HG03108 (cell line): ENCODE results near the gene CRAT.
"Not testable (repeated sequence)": the region's sequence is repeated elsewhere in the genome, so short reads cannot be mapped to it uniquely, and the experiment has no call there.

Source experiments
- ATAC-seq: cut with Tn5 transposase; IDR thresholded peaks from one replicate; pipeline ENCODE4 v1.9.1; 2021; ENCODE audit warnings: moderate library complexity; ENCODE audit not compliant: unreplicated experiment

The CRAT gene

DNA sequence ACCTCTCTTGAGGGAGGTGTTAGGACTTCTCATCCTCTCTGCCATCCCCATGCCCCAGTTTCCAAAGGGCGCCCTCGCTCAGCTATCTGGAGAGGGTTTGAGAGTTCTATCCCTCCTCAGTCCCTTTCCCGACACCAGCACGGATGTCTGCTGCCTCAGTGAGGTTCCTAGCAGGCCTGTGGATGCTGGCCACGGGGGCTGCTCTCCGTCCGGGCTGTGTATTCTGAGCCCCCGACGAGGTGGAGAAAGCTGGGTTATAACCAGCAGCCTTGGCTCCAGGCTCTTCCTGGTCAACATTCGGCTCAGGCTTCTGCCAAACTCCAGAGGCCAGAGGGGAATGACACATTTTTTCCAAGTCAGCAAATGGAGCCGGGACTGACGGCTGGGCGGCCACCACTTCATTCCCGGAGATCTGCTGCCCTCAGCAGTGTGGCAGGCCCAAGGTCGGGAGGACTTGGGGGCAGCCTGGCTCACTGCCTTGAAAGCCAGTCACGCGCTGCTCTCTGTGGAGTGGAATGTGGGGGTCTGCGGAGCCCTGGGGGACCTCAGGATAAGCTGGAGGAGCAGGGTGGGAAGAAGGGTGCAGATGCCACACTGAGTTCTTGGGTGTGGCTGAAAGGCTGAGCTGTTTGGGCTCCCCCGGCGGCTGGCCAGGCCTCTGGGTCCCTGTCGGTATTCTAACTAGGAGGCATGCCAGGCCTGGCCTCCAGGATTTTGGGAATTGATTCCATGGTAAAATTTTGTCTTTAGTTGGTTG, 28.1 kb upstream of the CRAT start:
- ATAC-seq: no peak

DNA sequence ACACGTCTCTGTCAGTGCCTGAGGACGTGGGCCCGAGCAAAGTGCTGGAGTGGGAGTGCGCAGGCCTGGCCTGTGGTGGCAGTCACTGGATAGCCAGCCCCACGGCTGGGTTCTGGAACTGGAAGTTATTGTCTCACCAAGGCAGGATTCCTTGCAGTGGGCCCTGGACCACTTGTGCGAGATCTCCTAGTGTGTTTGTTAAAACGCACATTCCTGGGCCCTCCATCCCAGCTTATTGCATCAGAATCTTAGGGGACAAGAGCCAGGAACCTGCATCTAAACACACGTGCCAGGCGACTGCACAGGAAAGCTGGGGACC, 27.5 kb upstream of the CRAT start:
- ATAC-seq: no peak

DNA sequence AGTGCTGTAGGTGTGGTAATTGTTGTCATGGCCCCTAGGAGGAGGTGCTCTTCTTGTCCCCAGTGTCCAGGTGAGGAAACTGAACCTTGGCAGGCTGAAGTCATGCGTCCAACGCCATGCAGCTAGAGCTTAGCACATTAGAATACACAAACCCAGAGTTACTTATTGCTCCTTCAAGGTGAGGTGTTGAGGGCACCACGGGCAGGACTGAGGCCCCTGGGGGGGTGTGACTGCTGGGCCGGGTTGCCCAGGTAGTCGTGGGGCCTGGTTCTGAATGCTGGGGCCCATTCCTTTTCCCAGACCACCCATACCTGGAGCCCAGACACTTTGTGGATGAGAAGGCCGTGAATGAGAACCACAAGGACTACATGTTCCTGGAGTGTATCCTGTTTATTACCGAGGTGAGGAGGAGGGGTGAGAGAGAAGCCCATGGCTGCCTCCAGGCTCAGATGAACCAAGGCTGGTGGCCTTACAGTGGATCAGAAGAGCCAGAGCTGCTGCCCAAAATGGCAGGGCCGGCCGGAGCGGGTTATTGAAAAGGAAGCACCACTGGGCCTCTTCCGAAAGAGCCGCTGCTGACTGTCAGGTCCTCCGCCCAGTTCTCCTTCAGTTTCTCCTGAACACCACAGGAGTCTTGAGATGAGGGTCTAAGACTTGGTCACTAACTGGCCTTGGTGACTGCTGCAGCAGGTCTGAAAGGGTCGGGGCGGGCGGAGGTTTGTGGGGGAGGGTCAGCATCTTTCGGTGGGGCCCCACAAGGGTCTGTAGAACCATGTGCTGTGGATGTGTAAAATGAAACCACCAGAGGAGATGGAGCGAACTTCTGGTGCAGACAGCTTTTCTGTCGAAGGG, 26.9 kb upstream of the CRAT start:
- ATAC-seq: no peak

DNA sequence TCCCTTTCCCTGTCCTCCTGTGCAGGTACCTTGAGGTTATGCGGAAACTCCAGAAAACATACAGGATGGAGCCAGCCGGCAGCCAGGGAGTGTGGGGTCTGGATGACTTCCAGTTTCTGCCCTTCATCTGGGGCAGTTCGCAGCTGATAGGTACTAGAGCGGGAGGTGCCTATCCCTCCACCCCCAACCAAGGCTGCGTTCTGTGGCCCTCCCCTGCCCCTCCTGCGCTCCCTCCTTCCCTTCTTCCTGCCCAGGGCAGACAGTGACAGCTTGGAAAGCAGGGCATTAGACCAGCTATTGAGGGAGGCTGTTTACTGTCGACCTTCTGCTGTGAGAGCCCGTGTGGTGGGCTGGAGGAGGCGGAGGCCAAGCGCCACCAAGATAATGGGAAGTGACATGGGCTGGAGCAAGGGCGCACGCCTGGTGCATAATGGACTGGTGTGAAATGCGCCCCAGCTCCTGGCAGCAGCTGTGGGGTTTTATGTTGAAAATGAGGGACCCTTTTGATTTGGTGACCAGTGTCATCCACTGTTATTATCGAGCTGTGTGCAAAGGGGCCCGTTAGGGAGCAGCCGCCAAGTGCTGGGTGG, 25.9 kb upstream of the CRAT start:
- no peak for ATAC-seq

DNA sequence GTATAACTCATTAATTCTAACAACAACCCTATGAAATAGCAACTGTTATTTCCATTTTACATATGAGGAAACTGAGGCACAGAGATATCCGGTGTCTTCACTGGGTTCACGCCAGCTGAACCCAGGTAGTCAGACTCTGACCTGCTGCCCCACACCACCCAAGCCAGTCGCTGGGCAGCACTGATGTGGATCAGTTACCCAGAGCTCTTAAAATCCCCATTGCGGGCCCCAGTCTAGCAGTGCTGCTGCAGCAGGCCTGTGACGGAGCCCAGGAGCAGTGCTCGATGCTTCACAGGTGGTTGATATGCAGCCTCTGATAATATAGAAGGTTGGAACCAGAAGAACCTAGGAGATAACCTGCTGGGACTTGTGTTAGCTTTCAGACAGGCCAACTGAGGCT, 24.9 kb upstream of the CRAT start:
- ATAC-seq: no peak

DNA sequence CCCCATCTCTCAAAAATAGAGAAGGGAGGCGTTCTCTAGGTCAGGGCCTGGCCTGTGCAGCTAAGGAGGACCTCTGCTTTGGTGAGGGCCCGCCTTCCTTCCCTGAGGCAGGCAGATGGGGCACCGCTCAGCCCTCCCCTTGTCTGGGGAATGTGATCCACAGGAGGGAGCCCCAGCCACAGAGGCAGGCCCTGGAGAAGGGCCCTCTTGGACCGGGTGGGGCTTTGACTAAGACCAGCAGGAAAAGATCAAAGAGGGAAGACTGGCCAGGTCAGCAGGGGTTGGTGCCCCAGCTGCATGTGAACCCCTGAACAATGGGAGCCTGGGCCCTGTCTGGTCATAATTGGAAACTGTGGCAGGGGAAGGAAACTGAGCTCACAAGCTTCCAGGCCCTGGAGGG, 22.5 kb upstream of the CRAT start:
- no peak for ATAC-seq

DNA sequence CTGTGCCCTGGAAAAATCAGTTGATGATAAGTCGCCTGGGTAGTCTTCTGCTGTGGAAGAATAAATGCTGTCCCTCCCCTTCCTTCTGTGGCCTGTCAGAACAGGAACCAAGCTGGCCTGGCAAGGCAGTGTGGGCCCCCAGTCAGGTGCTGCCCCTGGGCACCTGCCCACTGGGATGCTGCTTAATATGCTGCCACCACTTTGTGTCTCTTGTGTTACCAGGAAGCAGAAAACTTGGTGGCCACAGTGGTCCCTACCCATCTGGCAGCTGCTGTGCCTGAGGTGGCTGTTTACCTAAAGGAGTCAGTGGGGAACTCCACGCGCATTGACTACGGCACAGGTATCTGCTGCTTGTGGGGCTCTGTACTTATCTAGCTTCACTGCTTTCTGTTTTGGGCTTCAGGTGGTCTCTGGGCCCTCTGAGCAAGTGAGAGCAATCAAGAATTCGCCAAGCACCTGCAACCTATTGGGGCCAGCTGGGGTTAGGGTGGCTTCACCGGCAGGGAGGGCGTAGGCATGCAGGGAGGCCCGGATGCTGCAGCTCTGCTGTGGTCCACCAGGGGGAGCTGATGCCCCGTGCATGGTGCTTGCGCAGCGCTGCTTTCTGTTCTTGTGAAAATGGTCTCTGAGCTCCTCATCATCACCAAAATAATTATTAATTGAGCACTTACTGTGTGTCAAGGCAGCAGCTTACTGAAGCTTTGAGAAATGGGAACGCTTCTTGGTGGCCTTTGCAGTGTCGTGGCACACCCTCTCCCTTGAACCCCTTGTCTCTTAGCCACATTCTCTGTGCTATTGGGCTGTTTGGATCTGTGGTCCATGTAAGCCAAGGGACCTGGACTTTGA, 20.9 kb upstream of the CRAT start:
- ATAC-seq: no peak

DNA sequence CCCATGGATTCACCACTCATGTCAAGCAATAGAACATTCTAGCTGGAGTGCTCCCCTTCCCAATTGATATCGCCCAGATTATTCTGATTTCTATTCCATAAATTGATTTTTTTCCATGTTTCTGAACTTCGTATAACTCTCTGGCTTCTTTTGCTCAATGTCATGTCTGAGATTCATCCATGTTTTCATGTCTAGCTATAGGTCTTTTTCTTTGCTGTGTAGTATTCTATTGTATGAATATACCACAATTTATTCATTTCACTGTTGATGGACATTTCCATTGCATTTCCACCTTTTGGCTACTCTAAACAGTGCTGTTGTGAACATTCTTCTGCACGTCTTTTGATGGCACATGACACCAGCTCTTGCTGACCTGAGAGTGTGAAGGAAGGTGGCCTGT, 20.2 kb upstream of the CRAT start:
- no peak for ATAC-seq

DNA sequence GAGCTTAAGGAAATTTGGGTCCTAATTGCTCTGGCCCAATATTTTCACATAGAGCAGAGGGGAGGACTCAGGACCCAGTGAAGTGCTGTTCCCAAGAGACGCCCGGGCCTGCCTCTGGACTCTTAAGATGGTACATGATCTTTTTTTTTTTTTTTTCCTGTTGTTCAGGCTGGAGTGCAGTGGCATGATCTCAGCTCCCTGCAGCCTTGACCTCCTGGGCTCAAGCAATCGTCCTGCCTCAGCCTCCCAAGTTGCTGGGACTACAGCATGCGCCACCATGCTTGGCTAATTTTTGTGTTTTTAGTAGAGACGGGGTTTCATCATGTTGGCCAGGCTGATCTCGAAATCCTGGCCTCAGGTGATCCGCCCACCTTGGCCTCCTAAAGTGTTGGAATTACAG, 19.7 kb upstream of the CRAT start:
- not testable (repeated sequence) for ATAC-seq

DNA sequence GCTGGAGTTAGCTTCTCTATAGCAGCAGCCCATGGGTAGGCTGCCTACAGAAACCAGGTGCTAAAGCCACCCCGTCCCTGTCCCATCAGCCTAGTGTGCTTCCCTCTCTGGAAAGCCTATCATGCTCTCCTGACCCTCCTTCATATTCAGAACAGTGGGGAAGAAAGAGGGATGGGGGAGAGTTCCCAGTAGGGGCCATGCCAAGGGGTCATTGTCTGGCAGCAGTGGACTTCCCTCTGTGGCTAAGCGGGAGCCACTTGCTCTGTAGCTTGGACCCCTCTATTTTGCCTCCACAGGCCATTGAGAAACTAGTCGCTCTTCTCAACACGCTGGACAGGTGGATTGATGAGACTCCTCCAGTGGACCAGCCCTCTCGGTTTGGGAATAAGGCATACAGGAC, 18.1 kb upstream of the CRAT start:
- no peak for ATAC-seq

DNA sequence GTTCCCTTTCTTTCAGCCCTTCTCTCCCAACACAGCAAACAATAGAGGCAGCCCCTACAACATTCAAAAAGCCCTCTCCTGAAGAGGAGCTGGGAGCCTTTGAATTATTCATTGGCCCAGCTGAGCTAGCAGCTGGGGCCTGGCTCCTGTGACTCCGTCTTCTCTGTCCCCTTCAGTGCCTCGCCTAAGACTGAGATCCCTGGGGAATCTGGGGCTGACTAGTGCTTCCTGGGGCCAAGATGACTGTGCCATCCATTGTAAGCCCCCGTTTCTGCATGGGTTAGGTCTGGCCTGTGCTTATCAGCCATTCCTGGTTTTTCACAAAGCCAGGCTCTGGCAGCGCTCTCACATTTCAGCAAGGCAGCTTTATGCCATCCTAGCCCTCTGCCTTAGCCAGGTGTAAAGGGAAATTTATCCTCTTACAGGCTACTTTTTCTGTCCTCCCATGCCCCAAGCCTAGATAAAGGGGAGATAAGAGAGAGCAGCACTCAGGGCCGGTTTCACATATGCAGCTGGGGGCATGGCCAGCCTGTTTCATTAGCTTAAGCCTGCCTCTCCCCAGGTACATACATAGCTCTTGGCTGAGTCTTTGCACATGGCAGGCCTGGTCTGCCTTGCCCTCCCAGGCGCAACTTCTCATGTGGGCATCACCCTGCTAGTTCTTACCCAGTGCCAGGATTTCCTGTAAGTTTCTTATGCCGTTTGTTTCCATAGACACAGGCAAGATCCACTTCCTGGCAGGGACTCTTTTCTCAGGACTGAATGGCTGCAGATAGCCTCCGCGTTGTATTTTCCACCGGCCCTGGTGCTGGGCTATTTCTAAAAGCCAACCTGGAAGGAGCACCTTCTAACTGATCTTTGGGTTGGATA, 16.4 kb upstream of the CRAT start:
- ATAC-seq: no peak

DNA sequence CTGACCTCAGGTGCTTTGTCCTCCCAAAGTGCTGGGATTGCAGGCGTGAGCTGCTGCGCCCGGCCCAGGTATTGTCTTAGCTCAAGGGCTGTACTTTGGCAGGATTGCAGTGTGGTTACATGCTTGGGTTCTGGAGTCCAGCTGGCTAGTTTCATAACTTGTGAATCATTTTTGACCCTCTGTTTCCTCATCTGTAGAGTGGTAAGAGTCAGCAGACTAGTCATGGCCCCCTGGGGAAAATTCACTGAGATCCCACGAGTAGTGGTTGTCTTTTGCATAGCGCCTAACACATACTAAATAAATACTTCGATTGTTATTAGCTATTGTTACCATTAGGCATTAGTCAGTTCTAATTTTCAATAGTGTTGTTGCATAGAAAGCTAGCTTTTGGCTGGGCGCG, 14.9 kb upstream of the CRAT start:
- no peak for ATAC-seq

DNA sequence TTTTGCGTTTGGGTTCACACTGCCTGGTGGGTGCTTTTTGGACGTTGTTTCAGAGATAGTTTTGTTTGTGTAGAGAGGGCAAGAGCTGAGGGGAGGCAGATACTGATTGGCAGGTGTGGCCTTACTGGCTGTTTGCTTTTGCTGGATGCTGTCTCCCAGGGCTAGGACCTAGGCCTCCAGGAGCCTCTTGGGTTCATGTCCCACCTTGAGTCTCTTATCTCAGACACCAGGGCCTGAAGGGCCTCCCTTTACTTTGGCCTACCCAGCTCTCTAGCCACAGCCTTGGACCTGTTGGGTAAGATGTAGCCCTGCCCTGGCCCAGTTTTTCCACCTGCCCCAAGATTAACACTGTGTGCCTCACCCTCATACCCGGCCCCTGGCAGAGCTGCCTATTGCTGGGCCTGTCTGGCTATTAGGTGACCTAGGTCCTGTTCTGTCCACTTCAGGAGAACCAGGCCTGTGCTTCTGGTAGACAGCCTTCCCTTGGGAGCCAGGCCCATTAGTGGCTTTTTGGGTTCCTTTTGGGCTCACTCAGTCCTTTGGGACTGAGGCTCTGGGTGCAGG, 14.0 kb upstream of the CRAT start:
- no peak for ATAC-seq

DNA sequence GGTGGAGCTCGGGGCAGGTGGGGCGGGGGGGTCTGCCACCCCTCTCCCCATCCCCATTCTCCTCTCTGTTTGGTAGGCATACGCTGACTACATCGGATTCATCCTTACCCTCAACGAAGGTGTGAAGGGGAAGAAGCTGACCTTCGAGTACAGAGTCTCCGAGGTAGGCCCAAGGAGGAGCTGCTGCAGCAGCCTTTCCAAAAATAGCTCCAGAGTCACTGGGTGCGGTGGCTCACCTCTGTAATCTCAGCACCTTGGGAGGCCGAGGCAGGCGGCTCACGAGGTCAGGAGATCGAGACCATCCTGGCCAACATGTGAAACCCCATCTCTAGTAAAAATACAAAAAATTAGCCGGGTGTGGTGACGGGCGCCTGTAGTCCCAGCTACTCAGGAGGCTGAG, 12.4 kb upstream of the CRAT start:
- not testable (repeated sequence) for ATAC-seq

DNA sequence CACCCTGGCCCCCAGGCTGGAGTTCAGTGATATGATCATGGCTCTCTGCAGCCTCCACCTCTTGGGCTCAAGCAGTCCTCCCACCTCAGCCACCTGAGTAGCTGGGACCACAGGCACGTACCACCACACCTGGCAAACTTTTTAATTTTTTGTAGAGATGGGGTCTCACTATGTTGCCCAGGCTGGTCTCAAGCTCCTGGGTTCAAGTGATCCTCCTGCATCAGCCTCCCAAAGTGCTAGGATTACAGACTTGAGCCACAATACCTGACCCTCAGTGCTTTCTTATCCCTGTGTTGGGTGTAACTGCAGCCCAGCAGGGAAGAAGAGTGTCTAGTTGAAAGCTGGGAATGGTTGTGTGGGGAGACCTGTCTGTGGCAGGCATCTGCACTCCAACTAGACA, 11.5 kb upstream of the CRAT start:
- no peak for ATAC-seq

DNA sequence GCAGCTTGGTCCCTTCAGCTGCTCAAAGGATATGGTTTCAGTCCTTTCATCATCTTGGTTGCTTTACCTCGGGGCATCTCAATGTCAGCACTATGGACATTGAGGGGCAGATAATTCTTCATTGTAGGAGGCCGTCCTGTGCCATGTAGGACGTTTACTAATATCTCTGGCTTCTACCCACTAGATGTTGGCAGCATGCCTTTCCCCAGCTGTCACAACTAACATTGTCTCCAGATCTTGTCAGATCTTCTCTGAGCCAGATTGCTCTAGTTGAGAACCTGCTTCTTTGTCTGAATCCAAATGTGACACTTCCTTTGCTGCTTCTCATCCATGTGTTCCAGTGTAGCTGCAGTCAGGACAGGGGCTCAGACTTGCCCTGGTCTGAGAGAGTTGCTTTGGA, 10.9 kb upstream of the CRAT start:
- no peak for ATAC-seq

DNA sequence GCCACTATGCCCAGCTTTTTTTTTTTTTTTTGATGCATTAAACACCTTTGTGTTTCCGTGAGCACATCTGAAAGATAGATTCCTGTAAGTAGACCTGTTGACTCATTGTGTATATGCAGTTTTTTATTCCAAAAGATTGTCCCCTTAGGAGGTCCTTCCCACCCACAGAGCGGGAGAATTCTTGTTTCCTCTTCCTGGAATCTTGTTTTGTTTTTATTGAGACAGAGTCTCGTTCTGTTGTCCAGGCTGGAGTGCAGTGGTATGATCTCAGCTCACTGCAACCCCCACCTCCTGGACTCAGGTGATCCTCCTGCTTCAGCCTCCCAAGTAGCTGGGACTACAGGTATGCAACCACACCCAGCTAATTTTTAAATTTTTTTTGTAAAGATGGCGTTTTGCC, 8.2 kb upstream of the CRAT start:
- no peak for ATAC-seq

DNA sequence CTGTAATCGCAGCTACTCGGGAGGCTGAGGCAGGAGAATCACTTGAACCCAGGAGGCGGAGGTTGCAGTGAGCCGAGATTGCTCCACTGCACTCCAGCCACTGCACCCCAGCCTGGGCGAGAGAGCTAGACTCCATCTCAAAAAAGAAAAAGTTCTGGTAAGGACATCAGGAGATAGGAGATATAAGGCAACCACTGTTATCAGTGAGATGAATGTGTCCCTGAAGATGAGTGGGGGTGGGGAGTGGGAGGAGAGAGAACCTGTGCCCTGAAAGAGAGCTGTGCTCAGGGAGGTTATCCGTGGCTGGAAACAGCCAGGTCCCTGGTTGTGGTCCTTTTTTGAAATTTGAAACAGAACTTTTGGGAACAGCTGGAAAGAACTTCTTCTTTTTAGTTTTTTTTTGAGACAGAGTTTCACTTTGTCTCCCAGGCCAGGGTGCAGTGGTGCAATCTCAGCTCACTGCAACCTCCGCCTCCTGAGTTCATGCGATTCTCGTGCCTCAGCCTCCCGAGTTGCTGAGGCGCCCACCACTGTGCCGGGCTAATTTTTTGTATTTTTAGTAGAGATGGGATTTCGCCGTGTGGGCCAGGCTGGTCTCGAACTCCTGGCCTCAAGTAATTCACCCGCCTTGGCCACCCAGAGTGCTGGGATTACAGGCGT, 3.2 kb upstream of the CRAT start:
- ATAC-seq: no peak

DNA sequence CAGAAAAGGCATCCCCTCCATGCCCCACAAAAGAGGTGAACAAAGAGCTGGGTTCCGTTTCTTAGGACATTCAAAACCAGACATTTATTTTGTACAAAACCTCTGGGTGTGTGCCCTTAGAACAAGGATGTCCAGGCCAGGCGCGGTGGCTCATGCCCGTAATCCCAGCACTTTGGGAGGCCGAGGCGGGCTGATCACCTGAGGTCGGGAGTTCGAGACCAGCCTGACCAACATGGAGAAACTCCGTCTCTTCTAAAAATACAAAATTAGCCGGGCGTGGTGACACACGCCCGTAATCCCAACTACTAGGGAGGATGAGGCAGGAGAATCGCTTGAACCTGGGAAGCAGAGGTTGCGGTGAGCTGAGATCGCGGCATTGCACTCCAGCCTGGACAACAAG, 1.9 kb upstream of the CRAT start:
- not testable (repeated sequence) for ATAC-seq
